Measurements from ENCODE around the gene EPHB1. TPM values are rescaled to one million over a fixed set of nuclear protein-coding genes. Genes with fewer than 3 reads are reported as not detected.

EPHB1 gene
- total RNA-seq, 4 donors from 2014 or later, result 11.1 to 14.2 (median 13.0) TPM

DNA sequence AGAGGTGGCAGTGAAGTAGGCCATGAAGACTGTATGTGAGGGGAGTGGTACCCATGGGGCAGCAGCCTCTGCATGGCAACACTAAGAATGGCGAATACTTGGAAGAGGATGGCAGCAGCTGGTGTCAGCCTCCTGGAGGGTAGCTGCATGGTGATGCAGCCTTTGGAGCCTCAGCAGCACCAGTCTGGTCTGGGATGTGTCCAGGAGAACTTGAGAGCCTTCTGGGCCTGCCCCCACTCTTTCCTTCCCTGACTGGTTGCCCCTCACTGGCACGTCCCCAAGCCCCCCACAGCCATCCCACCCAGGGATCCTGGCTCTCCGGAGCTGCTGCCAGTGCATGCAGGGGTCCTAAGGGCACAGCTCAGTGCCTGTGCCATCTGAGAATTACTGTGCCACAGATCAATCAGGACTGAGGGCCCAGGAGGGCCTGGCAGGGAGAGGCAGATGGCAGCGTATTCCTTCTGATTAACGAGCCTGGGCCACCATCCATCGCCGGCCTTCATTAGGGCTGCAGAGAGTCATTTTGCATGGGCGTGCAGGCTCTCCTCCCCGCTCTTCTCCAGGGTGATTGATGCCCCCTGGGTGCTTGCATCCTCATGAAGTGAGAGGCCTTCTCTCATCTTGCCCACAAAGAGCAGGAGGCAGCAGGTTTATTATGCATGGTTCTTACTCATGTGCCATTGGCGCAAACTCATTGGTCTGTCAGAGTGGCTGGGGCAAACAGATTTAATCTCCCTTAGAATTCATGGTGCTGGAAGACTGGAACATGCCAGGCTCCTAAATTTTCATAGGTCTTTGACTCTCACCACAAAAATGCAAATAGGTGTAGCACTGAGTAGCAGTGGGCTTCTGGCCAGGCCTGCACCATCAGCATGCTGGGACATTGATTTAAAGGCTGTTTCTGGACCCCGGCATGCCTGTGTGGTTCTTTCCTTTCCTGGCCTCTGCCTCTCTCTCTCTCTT lies 116.8 kb downstream of the EPHB1 start:
- peak in 1 of 2 donors; percentile 60 for DNase-seq (ENCODE audit: low spot score in 2 of 2)
- intact Hi-C loops (cut with DNase I; ENCODE audit: low total_unique reads), result no loop called here
- H3K4me3 ChIP-seq (ENCODE audit: low read depth, poor library complexity, severe bottlenecking), result no peak overlapping the region
- TF ChIP-seq, protein P1, sequence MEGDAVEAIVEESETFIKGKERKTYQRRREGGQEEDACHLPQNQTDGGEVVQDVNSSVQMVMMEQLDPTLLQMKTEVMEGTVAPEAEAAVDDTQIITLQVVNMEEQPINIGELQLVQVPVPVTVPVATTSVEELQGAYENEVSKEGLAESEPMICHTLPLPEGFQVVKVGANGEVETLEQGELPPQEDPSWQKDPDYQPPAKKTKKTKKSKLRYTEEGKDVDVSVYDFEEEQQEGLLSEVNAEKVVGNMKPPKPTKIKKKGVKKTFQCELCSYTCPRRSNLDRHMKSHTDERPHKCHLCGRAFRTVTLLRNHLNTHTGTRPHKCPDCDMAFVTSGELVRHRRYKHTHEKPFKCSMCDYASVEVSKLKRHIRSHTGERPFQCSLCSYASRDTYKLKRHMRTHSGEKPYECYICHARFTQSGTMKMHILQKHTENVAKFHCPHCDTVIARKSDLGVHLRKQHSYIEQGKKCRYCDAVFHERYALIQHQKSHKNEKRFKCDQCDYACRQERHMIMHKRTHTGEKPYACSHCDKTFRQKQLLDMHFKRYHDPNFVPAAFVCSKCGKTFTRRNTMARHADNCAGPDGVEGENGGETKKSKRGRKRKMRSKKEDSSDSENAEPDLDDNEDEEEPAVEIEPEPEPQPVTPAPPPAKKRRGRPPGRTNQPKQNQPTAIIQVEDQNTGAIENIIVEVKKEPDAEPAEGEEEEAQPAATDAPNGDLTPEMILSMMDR (IDR thresholded peaks at IDR 0.05), result no peak
- no peak for TF ChIP-seq POLR2A (IDR thresholded peaks at IDR 0.05)
- WGBS, 2 donors, result 81 to 91% methylated on average over 9 to 11 of the region's 11 CpGs

DNA sequence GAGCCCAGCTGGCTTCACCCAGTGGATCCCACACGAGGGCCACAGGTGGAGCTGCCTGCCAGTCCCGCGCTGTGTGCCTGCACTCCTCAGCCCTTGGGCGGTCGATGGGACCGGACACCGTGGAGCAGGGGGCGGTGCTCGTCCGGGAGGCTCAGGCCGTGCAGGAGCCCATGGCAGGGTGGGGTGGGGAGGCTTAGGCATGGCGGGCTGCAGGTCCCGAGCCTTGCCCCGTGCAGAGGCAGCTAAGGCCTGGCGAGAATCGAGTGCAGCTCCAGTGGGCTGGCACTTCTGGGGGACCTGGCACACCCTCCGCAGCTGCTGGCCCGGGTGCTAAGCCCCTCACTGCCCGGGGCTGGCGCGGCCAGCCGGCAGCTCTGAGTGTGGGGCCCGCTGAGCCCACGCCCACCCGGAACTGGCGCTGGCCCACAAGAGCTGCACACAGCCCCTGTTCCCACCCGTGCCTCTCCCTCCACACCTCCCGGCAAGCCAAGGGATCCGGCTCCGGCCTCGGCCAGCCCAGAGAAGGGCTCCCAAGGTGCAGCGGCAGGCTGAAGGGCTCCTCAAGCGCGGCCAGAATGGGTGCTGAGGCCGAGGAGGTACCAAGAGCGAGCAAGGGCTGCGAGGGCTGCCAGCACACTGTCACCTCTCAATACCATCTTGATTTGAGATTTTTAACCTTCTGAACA lies 121.4 kb downstream of the EPHB1 start:
- TF ChIP-seq, protein P1 (IDR thresholded peaks at IDR 0.05), result no peak
- TF ChIP-seq POLR2A (IDR thresholded peaks at IDR 0.05), result no peak
- no peak for DNase-seq (ENCODE audit: low spot score in 2 of 2)

DNA sequence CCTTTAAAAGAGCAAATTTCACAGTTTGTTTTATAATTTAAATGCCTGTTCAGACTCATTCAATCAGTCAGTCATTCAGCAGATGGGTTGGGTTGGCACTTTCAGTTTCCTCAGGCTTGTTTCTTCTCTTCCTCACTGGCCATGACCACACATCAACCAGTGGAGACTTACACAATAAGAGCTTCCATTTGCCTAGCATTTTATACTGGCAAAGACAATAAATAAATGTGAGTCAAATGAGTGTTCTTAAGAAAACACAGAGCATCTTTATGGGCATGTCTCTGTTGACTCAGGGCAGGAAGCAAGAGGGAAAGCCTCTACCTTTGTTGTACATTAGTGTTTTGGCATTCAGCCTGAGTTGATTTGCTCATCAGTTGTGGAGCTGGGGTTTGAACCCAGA lies 122.6 kb downstream of the EPHB1 start:
- intact Hi-C loops (cut with DNase I; ENCODE audit: low total_unique reads), result no loop called here
- no peak overlapping the region for H3K4me3 ChIP-seq (ENCODE audit: low read depth, poor library complexity, severe bottlenecking)
- DNase-seq (ENCODE audit: low spot score in 2 of 2), result no peak
- TF ChIP-seq POLR2A (IDR thresholded peaks at IDR 0.05), result no peak
- TF ChIP-seq, protein P1 (IDR thresholded peaks at IDR 0.05), result no peak

More for the DNA sequence above, 121.4 kb downstream of the EPHB1 start:
- H3K4me3 ChIP-seq (ENCODE audit: low read depth, poor library complexity, severe bottlenecking), result no peak overlapping the region
- WGBS, 2 donors, result 96 to 97% methylated on average over 17 to 28 of the region's 37 CpGs
- intact Hi-C loops (cut with DNase I; ENCODE audit: low total_unique reads), result no loop called here

DNA sequence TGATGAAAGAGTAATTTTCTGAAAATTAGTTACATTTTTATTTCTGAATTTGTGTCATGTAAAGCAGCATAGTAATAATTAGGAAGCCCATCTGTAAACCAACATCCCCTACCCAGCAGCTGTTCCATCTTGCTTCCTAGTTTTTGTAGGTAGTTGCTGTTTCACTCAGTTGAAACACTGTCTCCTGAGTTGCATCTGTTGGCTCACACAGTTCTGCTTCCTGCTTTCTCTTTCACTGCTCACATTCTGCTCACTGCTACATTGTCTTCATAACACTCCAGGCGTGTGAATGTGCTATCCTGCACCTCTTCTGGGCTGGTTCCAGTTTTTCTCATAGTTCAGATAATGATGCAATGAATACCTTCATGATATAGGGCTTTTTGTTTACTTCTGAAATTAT lies 123.4 kb downstream of the EPHB1 start:
- H3K4me3 ChIP-seq (ENCODE audit: low read depth, poor library complexity, severe bottlenecking), result no peak overlapping the region
- 43 to 49% methylated on average over 1 of the region's 1 CpG for WGBS, 2 donors
- no peak for DNase-seq (ENCODE audit: low spot score in 2 of 2)
- TF ChIP-seq, protein P1 (IDR thresholded peaks at IDR 0.05), result no peak
- TF ChIP-seq POLR2A (IDR thresholded peaks at IDR 0.05), result no peak
- intact Hi-C loops (cut with DNase I; ENCODE audit: low total_unique reads), result no loop called here

DNA sequence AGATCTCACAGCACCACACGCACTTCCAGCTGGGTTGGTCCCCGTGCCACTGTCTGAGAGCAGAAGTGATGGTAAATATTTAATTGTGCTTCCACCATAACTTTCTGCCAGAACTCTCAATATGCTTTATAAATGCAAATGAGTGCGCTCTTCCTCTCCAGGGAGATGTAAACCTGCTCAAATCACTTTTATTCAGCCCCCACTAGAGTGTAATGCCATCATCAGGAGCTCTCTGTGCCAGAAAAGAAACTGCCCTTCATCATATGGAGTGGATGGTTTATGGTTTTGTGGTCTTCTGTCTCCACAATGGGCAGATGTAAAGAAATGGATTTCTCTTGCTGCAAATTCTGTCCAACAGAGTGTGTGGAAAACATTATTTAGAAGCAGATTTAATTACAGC lies 127.0 kb downstream of the EPHB1 start:
- intact Hi-C loops (cut with DNase I; ENCODE audit: low total_unique reads), result no loop called here
- 90 to 98% methylated on average over 3 of the region's 3 CpGs for WGBS, 2 donors
- DNase-seq (ENCODE audit: low spot score in 2 of 2), result no peak
- H3K4me3 ChIP-seq (ENCODE audit: low read depth, poor library complexity, severe bottlenecking), result no peak overlapping the region
- TF ChIP-seq, protein P1 (IDR thresholded peaks at IDR 0.05), result no peak
- no peak for TF ChIP-seq POLR2A (IDR thresholded peaks at IDR 0.05)
